ENCODE results near the gene CEACAM5.

The CEACAM5 gene

DNA sequence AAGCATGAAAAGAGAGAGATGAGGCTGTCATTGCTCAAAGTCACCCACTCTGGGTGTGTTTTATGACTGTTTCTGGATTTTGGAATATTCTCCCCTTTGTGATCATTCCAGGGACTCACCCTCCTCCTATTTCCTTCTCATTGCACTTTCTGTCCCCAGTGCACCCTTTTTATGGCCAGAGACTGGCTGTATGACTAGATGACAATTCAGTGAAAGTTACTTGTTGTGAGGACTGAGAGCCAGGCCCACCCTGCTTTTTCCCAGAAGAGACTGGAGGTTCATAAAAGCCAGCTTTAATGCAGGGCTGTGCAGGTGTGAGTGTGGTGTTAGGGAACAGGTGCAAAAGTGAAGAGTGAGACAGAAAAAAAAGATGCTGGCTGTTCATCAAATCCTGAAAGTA, 37.7 kb upstream of the CEACAM5 start:
- ChIA-PET POLR2A (no interaction called here), CTCF (interaction anchor here (0.9 to 3.4 kb wide), 3 partner anchors 24 to 125 kb away, joined by 3 to 14 read pairs (median 4); no protein-coding TSS in a partner anchor)
- Histone ChIP-seq H3K4me1 (ENCODE audit: control insufficient read depth, insufficient read depth, low read length) (no peaks in the 10 kb centered on the region), H3K36me3 (ENCODE audit: control insufficient read depth in 2 of 2, insufficient read depth in 1 of 2, low read length in 2 of 2) (no peaks in the 10 kb centered on the region), H3K27ac (ENCODE audit: extremely low read depth, low read depth, low read length) (no peak overlapping the region), H3K4me3 (ENCODE audit: low read depth, low read length) (no peak overlapping the region), H3K9me3 (ENCODE audit: control insufficient read depth, insufficient read depth, low read depth, low read length) (peaks cover 12% of the 10 kb centered on the region)
- no peak for TF ChIP-seq ZNF423 (tag by site-specific recombination; IDR thresholded peaks at IDR 0.05)
- TF ChIP-seq ZNF354C (tag by site-specific recombination; IDR thresholded peaks at IDR 0.05; ENCODE audit: borderline replicate concordance, low read depth) = no peak
- no peak for TF ChIP-seq ZNF416 (tag by site-specific recombination; IDR thresholded peaks at IDR 0.05)
- TF ChIP-seq ZBTB48 (tag by site-specific recombination; IDR thresholded peaks at IDR 0.05) = no peak
- no peak for TF ChIP-seq KLF17 (tag by site-specific recombination; IDR thresholded peaks at IDR 0.05)
- TF ChIP-seq ZNF777 (tag by site-specific recombination; IDR thresholded peaks at IDR 0.05; ENCODE audit: borderline replicate concordance) = no peak
- TF ChIP-seq ZFHX2 (tag by site-specific recombination; conservative IDR thresholded peaks at IDR 0.05) = no peak
- no peak for TF ChIP-seq ZNF518A (tag by site-specific recombination; conservative IDR thresholded peaks at IDR 0.05; ENCODE audit: low read depth)
- TF ChIP-seq ZSCAN23 (tag by site-specific recombination; IDR thresholded peaks at IDR 0.05) = no peak
- TF ChIP-seq ZNF664 (tag by site-specific recombination; IDR thresholded peaks at IDR 0.05) = no peak
- TF ChIP-seq, protein P1, sequence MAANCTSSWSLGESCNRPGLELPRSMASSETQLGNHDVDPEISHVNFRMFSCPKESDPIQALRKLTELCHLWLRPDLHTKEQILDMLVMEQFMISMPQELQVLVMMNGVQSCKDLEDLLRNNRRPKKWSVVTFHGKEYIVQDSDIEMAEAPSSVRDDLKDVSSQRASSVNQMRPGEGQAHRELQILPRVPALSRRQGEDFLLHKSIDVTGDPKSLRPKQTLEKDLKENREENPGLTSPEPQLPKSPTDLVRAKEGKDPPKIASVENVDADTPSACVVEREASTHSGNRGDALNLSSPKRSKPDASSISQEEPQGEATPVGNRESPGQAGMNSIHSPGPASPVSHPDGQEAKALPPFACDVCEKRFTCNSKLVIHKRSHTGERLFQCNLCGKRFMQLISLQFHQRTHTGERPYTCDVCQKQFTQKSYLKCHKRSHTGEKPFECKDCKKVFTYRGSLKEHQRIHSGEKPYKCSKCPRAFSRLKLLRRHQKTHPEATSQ (tag by site-specific recombination; IDR thresholded peaks at IDR 0.05) = no peak
- TF ChIP-seq, protein P2, sequence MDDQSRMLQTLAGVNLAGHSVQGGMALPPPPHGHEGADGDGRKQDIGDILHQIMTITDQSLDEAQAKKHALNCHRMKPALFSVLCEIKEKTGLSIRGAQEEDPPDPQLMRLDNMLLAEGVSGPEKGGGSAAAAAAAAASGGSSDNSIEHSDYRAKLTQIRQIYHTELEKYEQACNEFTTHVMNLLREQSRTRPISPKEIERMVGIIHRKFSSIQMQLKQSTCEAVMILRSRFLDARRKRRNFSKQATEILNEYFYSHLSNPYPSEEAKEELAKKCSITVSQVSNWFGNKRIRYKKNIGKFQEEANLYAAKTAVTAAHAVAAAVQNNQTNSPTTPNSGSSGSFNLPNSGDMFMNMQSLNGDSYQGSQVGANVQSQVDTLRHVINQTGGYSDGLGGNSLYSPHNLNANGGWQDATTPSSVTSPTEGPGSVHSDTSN (CRISPR knock-in tag; IDR thresholded peaks at IDR 0.05) = no peak
- TF ChIP-seq ZNF324 (tag by site-specific recombination; IDR thresholded peaks at IDR 0.05) = no peak
- TF ChIP-seq ZNF560 (tag by site-specific recombination; IDR thresholded peaks at IDR 0.05; ENCODE audit: borderline replicate concordance) = no peak
- TF ChIP-seq TCF7L2 (IDR thresholded peaks at IDR 0.05; ENCODE audit: borderline replicate concordance, low read depth, low read length) = no peak
- TF ChIP-seq, protein P3, sequence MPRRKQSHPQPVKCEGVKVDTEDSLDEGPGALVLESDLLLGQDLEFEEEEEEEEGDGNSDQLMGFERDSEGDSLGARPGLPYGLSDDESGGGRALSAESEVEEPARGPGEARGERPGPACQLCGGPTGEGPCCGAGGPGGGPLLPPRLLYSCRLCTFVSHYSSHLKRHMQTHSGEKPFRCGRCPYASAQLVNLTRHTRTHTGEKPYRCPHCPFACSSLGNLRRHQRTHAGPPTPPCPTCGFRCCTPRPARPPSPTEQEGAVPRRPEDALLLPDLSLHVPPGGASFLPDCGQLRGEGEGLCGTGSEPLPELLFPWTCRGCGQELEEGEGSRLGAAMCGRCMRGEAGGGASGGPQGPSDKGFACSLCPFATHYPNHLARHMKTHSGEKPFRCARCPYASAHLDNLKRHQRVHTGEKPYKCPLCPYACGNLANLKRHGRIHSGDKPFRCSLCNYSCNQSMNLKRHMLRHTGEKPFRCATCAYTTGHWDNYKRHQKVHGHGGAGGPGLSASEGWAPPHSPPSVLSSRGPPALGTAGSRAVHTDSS (tag by site-specific recombination; IDR thresholded peaks at IDR 0.05) = no peak

Data from HEK293 (cell line).